ENCODE data around the gene CSMD2.

DNA sequence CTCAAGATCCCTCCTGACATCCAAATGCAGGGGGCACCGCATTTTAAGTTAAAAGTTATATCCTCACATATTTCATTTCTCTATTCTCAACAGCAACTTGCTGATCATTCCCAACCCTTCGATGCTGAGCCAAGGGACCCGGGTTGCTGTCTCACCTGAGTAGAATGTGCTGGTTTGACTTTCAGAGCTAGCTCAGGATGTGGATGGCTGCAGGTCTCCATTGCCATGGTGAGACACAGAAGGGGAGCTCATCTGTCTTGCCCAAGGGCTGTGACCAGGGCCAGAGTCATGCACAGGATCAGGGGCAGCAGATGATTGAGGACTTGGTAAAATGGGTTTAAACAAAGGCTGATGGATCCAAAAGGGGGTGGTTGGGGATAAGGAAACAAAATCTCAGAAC lies 189.1 kb downstream of the CSMD2 start:
- TF ChIP-seq YY1 (IDR thresholded peaks at IDR 0.05; ENCODE audit: insufficient read depth, insufficient read length) (no peak), SUZ12 (IDR thresholded peaks at IDR 0.05; ENCODE audit: extremely low read depth, insufficient read depth, insufficient read length) (no peak)

Data from NT2/D1 (cell line).